Astrocyte of the spinal cord (primary cell): Measurements from ENCODE around the gene TM9SF3.
A peak's percentile ranks its signal among the peaks of the same experiment; 100 is the strongest.

Experiments used
- DNase-seq: peaks from one replicate; pipeline ENCODE4 v3.0.0; 2011; ENCODE audit warnings: low read depth, low spot score
- H3K4me3 ChIP-seq: 2 replicates; pipeline ENCODE4 v1.5.1; 2011; ENCODE audit warnings: low read depth, mild to moderate bottlenecking, low read length, moderate library complexity
- CTCF ChIP-seq: IDR thresholded peaks from 2 replicates; pipeline ENCODE4 v1.5.1; 2012; ENCODE audit warnings: low read depth, mild to moderate bottlenecking, low read length, inconsistent platforms
- in situ Hi-C: cut with HindIII; loops from 2 replicates; pipeline ENCODE4 v1.10.0; 2017; ENCODE audit warnings: low sequenced_read_pairs

Gene TM9SF3

DNA sequence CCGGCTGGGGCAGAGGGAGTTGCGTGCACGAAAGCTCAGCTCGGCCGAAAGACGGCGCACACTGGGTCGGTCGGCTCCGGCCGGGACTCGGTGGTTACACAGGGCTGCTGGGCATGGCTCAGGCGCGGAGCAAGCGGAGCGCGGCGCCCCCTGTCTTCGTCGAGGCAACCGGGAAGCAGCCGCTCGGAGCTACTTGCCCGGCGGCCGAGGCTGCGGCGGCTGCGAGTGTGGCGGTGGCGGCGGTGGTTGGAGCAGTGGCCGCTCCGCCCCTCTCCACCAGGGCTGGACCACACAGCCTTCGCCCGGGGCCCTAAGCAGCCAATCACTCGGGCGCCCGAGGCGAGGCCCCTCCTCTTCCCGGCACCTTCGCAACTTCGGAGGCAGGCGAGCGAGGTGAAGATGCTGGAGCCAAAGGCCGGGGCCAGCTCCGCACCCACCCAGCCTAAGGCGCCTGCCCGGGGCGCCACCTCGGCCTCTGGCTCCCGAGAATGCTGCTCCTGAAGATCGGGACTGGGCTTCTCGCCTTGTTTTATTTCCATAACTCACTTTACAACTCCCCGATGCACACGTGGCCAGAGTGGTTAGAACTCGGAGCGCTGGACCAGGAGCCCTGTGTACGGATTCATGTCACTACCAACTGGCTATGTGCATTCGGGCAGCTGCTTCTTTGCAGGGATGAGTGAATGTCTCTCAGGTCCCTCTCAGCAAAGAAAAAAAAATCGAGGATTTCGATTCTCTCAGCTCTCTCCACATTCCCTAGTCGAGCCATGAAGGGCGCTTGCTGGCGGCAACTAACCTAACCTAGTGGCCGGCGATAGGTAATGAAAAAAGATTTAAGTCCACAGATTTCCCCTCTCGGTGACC lies 72.9 kb downstream of the TM9SF3 start, which contains the start of gene TLL2:
TLL2 (minus strand) TSS at position 229 of the 864 bp plus-strand sequence. CDS start 241 bp downstream, outside the sequence.
- TF ChIP-seq CTCF, result peak; percentile 64
- peak; percentile 93 for DNase-seq
- in situ Hi-C loops, result no loop called here
- H3K4me3 ChIP-seq, result peak within 1 kb of the TSS; percentile 47

DNA sequence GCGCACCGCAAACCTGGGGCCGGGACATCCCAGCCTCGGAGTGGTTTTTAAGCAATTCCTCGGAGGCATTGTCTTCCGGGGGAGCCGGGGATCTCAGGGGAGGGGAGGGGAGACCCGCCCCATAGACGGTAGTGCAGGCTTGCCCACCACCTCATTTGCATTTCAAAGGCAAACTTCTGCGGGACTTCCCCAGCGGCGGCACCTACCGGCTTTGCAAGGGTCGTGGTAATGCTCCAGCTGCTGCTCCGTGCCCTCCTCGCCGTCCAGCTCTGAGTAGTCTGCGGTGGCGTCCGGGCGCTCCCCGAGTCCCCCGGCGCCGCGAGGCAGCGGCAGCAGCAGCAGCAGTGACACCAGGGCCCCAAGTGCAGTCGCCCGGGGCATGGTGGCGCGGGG lies 73.5 kb downstream of the TM9SF3 start:
- in situ Hi-C loops, result no loop called here

DNA sequence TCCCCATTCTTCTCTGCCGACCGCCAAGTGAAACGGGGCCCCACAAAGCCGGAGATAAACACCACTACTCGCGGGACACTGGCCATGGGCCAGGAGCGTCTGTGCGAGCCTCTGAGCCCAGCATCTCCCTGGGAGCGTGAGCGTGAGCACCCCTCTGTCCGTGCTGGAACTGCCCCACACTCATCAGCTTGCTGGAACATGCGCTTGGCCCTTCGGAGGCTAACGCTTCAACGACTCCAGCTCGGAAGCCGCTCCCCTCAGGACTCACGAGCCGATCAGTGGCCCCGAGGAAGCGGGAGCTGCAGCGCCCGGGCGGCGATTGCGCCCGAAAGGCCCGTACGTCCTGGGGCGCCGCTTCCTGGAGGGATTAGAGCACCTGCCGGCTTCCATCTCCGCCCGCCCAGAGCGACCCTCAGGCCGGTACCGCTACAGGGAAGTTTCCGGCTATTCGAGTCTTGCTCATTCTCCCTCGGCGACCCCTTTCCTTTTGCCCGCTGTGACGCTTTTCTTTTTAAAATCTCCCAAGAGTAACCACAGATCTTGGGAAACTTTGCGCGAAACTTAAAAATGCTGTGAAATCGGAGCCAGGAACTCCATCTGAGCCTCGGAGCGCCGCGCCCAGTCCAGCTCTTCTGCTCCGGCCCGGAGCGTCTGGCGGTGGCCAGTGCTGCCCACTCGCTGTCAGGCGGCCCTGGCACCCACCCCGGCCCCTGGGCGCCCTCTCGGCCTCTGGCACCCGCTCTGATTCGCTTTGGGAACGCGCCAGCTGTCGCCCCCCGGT lies 74.1 kb downstream of the TM9SF3 start:
- in situ Hi-C loops, result no loop called here
- DNase-seq, result peak; percentile 33
- H3K4me3 ChIP-seq, result peak overlapping the region; percentile 47
- TF ChIP-seq CTCF, result peak; percentile 5

More for the DNA sequence above, 73.5 kb downstream of the TM9SF3 start:
- DNase-seq, result no peak
- H3K4me3 ChIP-seq, result peak overlapping the region; percentile 47
- TF ChIP-seq CTCF, result no peak

GRCh38 chr10:96511044-96511945 lies 75.5 kb downstream of the TM9SF3 start:
- in situ Hi-C loops, result no loop called here
- peak; percentile 64 for TF ChIP-seq CTCF
- peak; percentile 26 for DNase-seq
- no peak overlapping the region for H3K4me3 ChIP-seq

- H3K4me3 ChIP-seq, result no peak overlapping the region
- DNase-seq, result peak; percentile 96
- TF ChIP-seq CTCF, result no peak
- in situ Hi-C loops, result no loop called here
Measured at GRCh38 chr10:96509017-96509641, 77.7 kb downstream of the TM9SF3 start.
